Lower lobe of right lung (tissue), 2 donors: ENCODE results near the gene CD101. TPM values are rescaled to one million over a fixed set of nuclear protein-coding genes. Genes with fewer than 3 reads are reported as not detected.

Experiments
- ATAC-seq, 2 donors: fragments of 200-7000 bp; cut with Tn5 transposase; one replicate each; pipeline ENCODE4 v1.9.1; 2020 to 2022; ENCODE audit warnings: mild to moderate bottlenecking in 2 of 2, moderate library complexity in 2 of 2
- DNase-seq: peaks from one replicate; pipeline ENCODE4 v3.0.0-alpha.2; 2020
- H3K27ac ChIP-seq: fragments of 200-600 bp; one replicate; pipeline ENCODE4 v1.8.0; 2022
- H3K27me3 ChIP-seq: fragments of 200-600 bp; one replicate; pipeline ENCODE4 v1.8.0; 2022; ENCODE audit warnings: low read depth
- H3K36me3 ChIP-seq: fragments of 200-600 bp; one replicate; pipeline ENCODE4 v1.8.0; 2022; ENCODE audit warnings: mild to moderate bottlenecking
- H3K4me1 ChIP-seq: fragments of 200-600 bp; one replicate; pipeline ENCODE4 v1.8.0; 2022
- H3K4me3 ChIP-seq: fragments of 200-600 bp; one replicate; pipeline ENCODE4 v1.8.0; 2022; ENCODE audit warnings: mild to moderate bottlenecking
- H3K9me3 ChIP-seq: fragments of 200-600 bp; one replicate; pipeline ENCODE4 v1.8.0; 2022
- intact Hi-C: fragments of 100-400 bp; cut with DNase I; formaldehyde crosslinking; loops from one replicate; pipeline ENCODE4 v1.11.0; 2022
- total RNA-seq: library from RNA; stranded (reverse); fragmentation: NEBNext Ultra II Directional; extraction: Animal tissue kit (Norgen Biotek cat#: 25700); gene quantifications from one replicate; pipeline ENCODE4 v1.2.1, GENCODE V29; 2021
- TF ChIP-seq, protein P1 (sequence below): fragments of 200-600 bp; IDR thresholded peaks from one replicate; pipeline ENCODE4 v1.8.0; 2022; ENCODE audit warnings: antibody characterized with exemption, mild to moderate bottlenecking
- donor health status: DM: no; HTN: yes; CAD: no; lungs with severe emphysema.

The CD101 gene
- total RNA-seq, 1 donor from 2014 or later, result 105 TPM

DNA sequence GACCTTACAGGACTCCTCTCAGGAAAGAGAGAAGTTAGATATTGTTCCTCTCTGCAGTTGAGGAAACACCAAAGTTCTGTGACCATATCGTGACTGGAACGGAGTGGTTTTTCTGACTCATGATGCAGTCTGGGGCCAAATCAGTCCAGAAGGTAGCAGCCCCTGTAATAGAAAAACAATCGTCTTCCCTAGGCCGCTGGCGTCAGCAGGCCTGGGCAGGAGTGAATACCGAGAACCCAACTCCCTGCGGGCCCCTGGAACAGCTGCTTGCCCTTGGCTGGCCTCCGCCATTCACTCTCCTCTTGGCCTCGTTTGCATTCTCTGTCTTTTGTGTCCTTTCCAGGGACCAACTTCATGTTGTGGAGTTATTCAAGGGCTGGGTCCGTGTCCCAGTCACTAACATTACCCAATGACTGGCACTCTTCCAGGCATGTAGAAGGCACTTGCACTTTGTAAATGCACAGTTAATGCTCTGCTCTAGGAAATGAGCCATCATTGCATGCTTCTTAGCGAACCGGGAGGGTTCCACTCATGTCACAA lies 10.9 kb upstream of the CD101 start:
- no peak overlapping the region for H3K4me3 ChIP-seq
- TF ChIP-seq, protein P1, sequence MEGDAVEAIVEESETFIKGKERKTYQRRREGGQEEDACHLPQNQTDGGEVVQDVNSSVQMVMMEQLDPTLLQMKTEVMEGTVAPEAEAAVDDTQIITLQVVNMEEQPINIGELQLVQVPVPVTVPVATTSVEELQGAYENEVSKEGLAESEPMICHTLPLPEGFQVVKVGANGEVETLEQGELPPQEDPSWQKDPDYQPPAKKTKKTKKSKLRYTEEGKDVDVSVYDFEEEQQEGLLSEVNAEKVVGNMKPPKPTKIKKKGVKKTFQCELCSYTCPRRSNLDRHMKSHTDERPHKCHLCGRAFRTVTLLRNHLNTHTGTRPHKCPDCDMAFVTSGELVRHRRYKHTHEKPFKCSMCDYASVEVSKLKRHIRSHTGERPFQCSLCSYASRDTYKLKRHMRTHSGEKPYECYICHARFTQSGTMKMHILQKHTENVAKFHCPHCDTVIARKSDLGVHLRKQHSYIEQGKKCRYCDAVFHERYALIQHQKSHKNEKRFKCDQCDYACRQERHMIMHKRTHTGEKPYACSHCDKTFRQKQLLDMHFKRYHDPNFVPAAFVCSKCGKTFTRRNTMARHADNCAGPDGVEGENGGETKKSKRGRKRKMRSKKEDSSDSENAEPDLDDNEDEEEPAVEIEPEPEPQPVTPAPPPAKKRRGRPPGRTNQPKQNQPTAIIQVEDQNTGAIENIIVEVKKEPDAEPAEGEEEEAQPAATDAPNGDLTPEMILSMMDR, result no peak
- ATAC-seq, result peak; percentile 64 to 71
- no peaks in the 10 kb centered on the region for H3K9me3 ChIP-seq
- peaks cover 22% of the 10 kb centered on the region for H3K4me1 ChIP-seq
- intact Hi-C loops, result no loop called here
- H3K27ac ChIP-seq, result peak overlapping the region; percentile 73
- no peaks in the 10 kb centered on the region for H3K27me3 ChIP-seq
- DNase-seq, result no peak
- no peaks in the 10 kb centered on the region for H3K36me3 ChIP-seq

DNA sequence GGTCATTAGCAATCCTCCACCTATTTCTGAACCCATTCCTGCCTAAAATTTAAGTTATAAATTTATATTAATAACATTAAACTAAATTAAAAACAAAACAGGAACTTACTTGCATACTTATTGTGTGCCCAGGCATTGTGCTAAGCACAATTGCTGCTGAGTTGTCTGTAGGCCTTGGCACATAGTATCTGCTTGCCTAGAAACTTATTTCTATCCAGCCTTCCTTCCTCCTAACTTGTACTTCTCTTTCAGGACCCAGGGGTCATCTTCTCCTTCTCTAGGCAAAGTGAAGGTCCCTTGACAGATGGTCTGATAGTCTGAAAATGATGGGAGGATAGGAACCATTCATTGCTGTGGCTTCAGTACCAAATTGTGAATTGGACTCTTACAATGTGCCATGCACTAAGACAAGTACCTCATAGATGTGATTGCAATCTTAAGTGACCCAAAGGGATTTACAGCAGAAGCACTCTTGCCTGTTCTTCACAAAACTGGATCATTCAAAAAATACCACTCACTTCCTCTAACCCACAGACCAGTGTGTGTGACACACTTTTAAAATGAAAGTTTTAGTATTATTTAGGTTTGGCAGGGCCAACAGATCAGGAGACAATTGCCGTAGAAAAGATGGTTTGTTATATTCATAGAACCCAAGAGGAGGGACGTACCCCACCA lies 10.3 kb upstream of the CD101 start:
- TF ChIP-seq, protein P1, result no peak
- H3K4me3 ChIP-seq, result no peak overlapping the region
- H3K4me1 ChIP-seq, result peaks cover 22% of the 10 kb centered on the region
- no peak for DNase-seq
- peak overlapping the region; percentile 16 for H3K27ac ChIP-seq
- H3K9me3 ChIP-seq, result no peaks in the 10 kb centered on the region
- H3K27me3 ChIP-seq, result no peaks in the 10 kb centered on the region
- H3K36me3 ChIP-seq, result no peaks in the 10 kb centered on the region
- peak in 1 of 2 donors; percentile 16 for ATAC-seq
- intact Hi-C loops, result no loop called here

DNA sequence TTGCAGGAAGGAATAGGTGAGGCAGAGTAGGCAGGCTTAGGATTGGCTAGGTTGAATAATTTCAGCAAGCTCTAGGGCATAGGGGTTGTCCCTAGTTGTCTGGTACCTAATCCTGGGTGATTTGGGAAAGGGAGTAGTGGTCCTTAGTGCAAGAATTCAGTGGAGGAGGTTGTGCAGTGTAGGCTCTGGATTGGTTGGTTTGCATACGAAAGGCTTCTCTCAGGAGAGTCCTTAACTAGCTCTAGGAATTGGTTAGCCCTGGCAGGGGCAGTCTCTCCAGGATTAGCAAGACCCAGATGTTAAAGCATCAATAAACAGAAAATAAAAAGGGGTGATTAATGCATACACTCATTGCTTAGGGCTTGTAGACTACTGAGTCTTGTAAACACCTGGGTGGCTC lies 9.6 kb upstream of the CD101 start:
- peaks cover 22% of the 10 kb centered on the region for H3K4me1 ChIP-seq
- DNase-seq (no peak), ATAC-seq (no peak)
- H3K9me3 ChIP-seq, result no peaks in the 10 kb centered on the region
- TF ChIP-seq, protein P1, result no peak
- peak overlapping the region; percentile 16 for H3K27ac ChIP-seq
- no peaks in the 10 kb centered on the region for H3K27me3 ChIP-seq
- intact Hi-C loops, result no loop called here
- H3K36me3 ChIP-seq, result no peaks in the 10 kb centered on the region
- H3K4me3 ChIP-seq, result no peak overlapping the region

DNA sequence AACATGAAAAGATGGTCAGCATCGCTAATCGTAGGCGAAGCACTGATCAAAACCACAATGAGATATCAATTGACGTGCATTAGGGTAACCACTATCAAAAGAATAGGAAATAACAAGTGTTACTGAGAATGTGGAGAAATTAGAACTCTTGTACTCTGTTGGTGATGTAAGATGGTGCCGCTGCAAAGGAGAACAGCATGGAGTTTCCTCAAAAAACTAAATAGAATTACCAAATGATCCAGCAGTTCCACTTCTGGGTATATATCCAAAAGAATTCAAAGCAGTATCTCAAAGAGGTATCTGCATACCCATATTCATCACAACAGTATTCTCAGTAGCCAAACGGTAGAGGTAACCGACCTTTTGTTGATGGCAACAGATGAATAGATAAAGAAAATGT lies 8.3 kb upstream of the CD101 start:
- H3K36me3 ChIP-seq, result no peaks in the 10 kb centered on the region
- TF ChIP-seq, protein P1, result no peak
- no peaks in the 10 kb centered on the region for H3K9me3 ChIP-seq
- H3K4me1 ChIP-seq, result peaks cover 22% of the 10 kb centered on the region
- intact Hi-C loops, result no loop called here
- no peak overlapping the region for H3K4me3 ChIP-seq
- no peak overlapping the region for H3K27ac ChIP-seq
- ATAC-seq (peak; percentile 23 to 34), DNase-seq (no peak)
- no peaks in the 10 kb centered on the region for H3K27me3 ChIP-seq

DNA sequence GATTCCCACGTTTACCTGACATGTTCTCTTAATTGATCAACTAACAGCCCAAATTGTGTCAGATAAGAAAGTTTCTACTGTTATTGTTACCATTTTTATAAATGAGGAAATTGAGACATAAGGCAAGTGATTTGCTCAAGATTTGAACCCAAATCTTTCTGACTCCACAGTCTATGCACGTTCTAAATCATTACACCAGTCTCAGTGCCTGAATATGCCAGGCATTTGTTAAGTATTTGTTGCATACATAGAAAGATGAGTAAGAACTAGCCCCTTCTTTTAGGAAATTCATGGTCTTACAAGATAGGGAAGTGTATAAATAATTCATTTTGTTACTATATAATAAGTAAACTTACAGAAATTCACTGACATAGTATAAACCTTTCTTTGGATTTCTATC lies 7.1 kb upstream of the CD101 start:
- Histone ChIP-seq H3K4me3 (no peak overlapping the region), H3K36me3 (no peaks in the 10 kb centered on the region), H3K9me3 (no peaks in the 10 kb centered on the region), H3K4me1 (peaks cover 13% of the 10 kb centered on the region), H3K27ac (no peak overlapping the region), H3K27me3 (no peaks in the 10 kb centered on the region)
- ATAC-seq (no peak), DNase-seq (no peak)
- TF ChIP-seq, protein P1, result no peak
- intact Hi-C loops, result no loop called here
